ENCODE measurements around the gene BAZ2A.

- TF ChIP-seq, protein P1, sequence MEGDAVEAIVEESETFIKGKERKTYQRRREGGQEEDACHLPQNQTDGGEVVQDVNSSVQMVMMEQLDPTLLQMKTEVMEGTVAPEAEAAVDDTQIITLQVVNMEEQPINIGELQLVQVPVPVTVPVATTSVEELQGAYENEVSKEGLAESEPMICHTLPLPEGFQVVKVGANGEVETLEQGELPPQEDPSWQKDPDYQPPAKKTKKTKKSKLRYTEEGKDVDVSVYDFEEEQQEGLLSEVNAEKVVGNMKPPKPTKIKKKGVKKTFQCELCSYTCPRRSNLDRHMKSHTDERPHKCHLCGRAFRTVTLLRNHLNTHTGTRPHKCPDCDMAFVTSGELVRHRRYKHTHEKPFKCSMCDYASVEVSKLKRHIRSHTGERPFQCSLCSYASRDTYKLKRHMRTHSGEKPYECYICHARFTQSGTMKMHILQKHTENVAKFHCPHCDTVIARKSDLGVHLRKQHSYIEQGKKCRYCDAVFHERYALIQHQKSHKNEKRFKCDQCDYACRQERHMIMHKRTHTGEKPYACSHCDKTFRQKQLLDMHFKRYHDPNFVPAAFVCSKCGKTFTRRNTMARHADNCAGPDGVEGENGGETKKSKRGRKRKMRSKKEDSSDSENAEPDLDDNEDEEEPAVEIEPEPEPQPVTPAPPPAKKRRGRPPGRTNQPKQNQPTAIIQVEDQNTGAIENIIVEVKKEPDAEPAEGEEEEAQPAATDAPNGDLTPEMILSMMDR (IDR thresholded peaks at IDR 0.05) = no peak
- TF ChIP-seq POLR2A (IDR thresholded peaks at IDR 0.05) = no peak
Measured at GRCh38 chr12:56629459-56630179, 507 bp downstream of the BAZ2A start.
